DMS79 treated with DMSO at 0.1 percent for 48 hours (cell line): Measurements from ENCODE around the gene CAND2.
"Not testable (repeated sequence)": the region's sequence is repeated elsewhere in the genome, so short reads cannot be mapped to it uniquely, and the experiment has no call there.

Experiments
- DNase-seq: peaks from one replicate; lab custom pipeline; 2025; lab: John Stamatoyannopoulos, UW

The CAND2 gene

GRCh38 chr3:12861611-12862010 lies 65.1 kb downstream of the CAND2 start:
- no peak for DNase-seq

GRCh38 chr3:12862387-12862786 lies 65.9 kb downstream of the CAND2 start:
- DNase-seq = no peak

- no peak for DNase-seq
Observed at GRCh38 chr3:12865271-12865670, 68.8 kb downstream of the CAND2 start.

- no peak for DNase-seq
Observed at GRCh38 chr3:12866836-12867235, 70.4 kb downstream of the CAND2 start.

- DNase-seq = peak; percentile 8
Observed at GRCh38 chr3:12868039-12869034, 71.9 kb downstream of the CAND2 start.

- DNase-seq = no peak
Observed at GRCh38 chr3:12869035-12869621, 72.6 kb downstream of the CAND2 start.

- no peak for DNase-seq
Observed at GRCh38 chr3:12870942-12871341, 74.5 kb downstream of the CAND2 start.

- no peak for DNase-seq
Observed at GRCh38 chr3:12871404-12871983, 75.0 kb downstream of the CAND2 start.

- DNase-seq = no peak
Observed at GRCh38 chr3:12875857-12876836, 79.7 kb downstream of the CAND2 start.

- no peak for DNase-seq
Observed at GRCh38 chr3:12877040-12877439, 80.6 kb downstream of the CAND2 start.

- no peak for DNase-seq
Observed at GRCh38 chr3:12878141-12878574, 81.7 kb downstream of the CAND2 start.

GRCh38 chr3:12878758-12879157 lies 82.3 kb downstream of the CAND2 start:
- not testable (repeated sequence) for DNase-seq

GRCh38 chr3:12879191-12879815 lies 82.8 kb downstream of the CAND2 start:
- no peak for DNase-seq

- not testable (repeated sequence) for DNase-seq
Observed at GRCh38 chr3:12881858-12882257, 85.4 kb downstream of the CAND2 start.

GRCh38 chr3:12882336-12883310 lies 86.1 kb downstream of the CAND2 start:
- no peak for DNase-seq

GRCh38 chr3:12884186-12884680 lies 87.8 kb downstream of the CAND2 start:
- DNase-seq = no peak
